ENCODE data around the gene IGSF6. TPM values are rescaled to one million over a fixed set of nuclear protein-coding genes. Genes with fewer than 3 reads are reported as not detected.
"Not testable (repeated sequence)": the region's sequence is repeated elsewhere in the genome, so short reads cannot be mapped to it uniquely, and the experiment has no call there.

IGSF6 gene
- not detected in 2 replicates for total RNA-seq (2014; rRNA removed; shearing (Covaris generic))

- Histone ChIP-seq H3K27ac (no peak within 1 kb of the TSS), H3K9me3 (replicated peaks) (no peaks in the 10 kb centered on the region), H3K36me3 (peaks cover 26% of the 10 kb centered on the region), H3K27me3 (replicated peaks) (no peaks in the 10 kb centered on the region), H3K4me1 (replicated peaks) (no peaks in the 10 kb centered on the region), H3K4me3 (no peak within 1 kb of the TSS)
- no peak for DNase-seq (ENCODE audit: low read depth in 1 of 2, low spot score in 2 of 2)
These were observed at the start of gene IGSF6 for GRCh38 chr16:21652453-21652852. TSS of gene IGSF6 (minus strand) at chr16:21652608. CDS start at chr16:21652598, 10 bp downstream.

- H3K4me3 ChIP-seq, result no peak overlapping the region
- no peaks in the 10 kb centered on the region for H3K36me3 ChIP-seq
- no peaks in the 10 kb centered on the region for H3K4me1 ChIP-seq (replicated peaks)
- no peak for DNase-seq (ENCODE audit: low read depth in 1 of 2, low spot score in 2 of 2)
- H3K27me3 ChIP-seq (replicated peaks), result peaks cover 5% of the 10 kb centered on the region; the same call in 1 of the 2 replicates
- no peaks in the 10 kb centered on the region for H3K9me3 ChIP-seq (replicated peaks)
- H3K27ac ChIP-seq, result no peak overlapping the region
These were observed 48.9 kb upstream of the IGSF6 start for GRCh38 chr16:21701271-21701670.

GRCh38 chr16:21698169-21699032 is 46.0 kb upstream of the IGSF6 start:
- no peak overlapping the region for H3K4me3 ChIP-seq
- DNase-seq (ENCODE audit: low read depth in 1 of 2, low spot score in 2 of 2), result no peak
- H3K36me3 ChIP-seq, result no peaks in the 10 kb centered on the region
- no peaks in the 10 kb centered on the region for H3K9me3 ChIP-seq (replicated peaks)
- H3K4me1 ChIP-seq (replicated peaks), result no peaks in the 10 kb centered on the region
- no peak overlapping the region for H3K27ac ChIP-seq
- peaks cover 5% of the 10 kb centered on the region; the same call in 1 of the 2 replicates for H3K27me3 ChIP-seq (replicated peaks)

GRCh38 chr16:21697032-21697431 is 44.6 kb upstream of the IGSF6 start:
- H3K27ac ChIP-seq, result no peak overlapping the region
- no peak for DNase-seq (ENCODE audit: low read depth in 1 of 2, low spot score in 2 of 2)
- no peaks in the 10 kb centered on the region for H3K36me3 ChIP-seq
- H3K4me1 ChIP-seq (replicated peaks), result no peaks in the 10 kb centered on the region
- no peaks in the 10 kb centered on the region for H3K9me3 ChIP-seq (replicated peaks)
- peaks cover 5% of the 10 kb centered on the region; the same call in 1 of the 2 replicates for H3K27me3 ChIP-seq (replicated peaks)
- no peak overlapping the region for H3K4me3 ChIP-seq

- no peaks in the 10 kb centered on the region for H3K36me3 ChIP-seq
- H3K27me3 ChIP-seq (replicated peaks), result peaks cover 5% of the 10 kb centered on the region; the same call in 1 of the 2 replicates
- H3K4me1 ChIP-seq (replicated peaks), result no peaks in the 10 kb centered on the region
- DNase-seq (ENCODE audit: low read depth in 1 of 2, low spot score in 2 of 2), result no peak
- no peaks in the 10 kb centered on the region for H3K9me3 ChIP-seq (replicated peaks)
- H3K27ac ChIP-seq, result no peak overlapping the region
- no peak overlapping the region for H3K4me3 ChIP-seq
These were observed 42.2 kb upstream of the IGSF6 start for GRCh38 chr16:21694609-21695008.

- H3K27ac ChIP-seq; H3K27me3 ChIP-seq (replicated peaks); H3K36me3 ChIP-seq; H3K4me3 ChIP-seq; DNase-seq (ENCODE audit: low read depth in 1 of 2, low spot score in 2 of 2); H3K4me1 ChIP-seq (replicated peaks); H3K9me3 ChIP-seq (replicated peaks): not testable (repeated sequence)
These were observed 38.6 kb upstream of the IGSF6 start for GRCh38 chr16:21690967-21691366.

- Histone ChIP-seq H3K9me3 (replicated peaks) (no peaks in the 10 kb centered on the region), H3K27ac (no peak overlapping the region), H3K4me1 (replicated peaks) (no peaks in the 10 kb centered on the region), H3K4me3 (no peak overlapping the region), H3K27me3 (replicated peaks) (no peaks in the 10 kb centered on the region; the same call in 1 of the 2 replicates), H3K36me3 (no peaks in the 10 kb centered on the region)
- no peak for DNase-seq (ENCODE audit: low read depth in 1 of 2, low spot score in 2 of 2)
These were observed 36.7 kb upstream of the IGSF6 start for GRCh38 chr16:21689107-21689506.

GRCh38 chr16:21685034-21685455 is 32.6 kb upstream of the IGSF6 start:
- no peak overlapping the region for H3K27ac ChIP-seq
- H3K4me1 ChIP-seq (replicated peaks), result no peaks in the 10 kb centered on the region
- no peaks in the 10 kb centered on the region for H3K9me3 ChIP-seq (replicated peaks)
- H3K4me3 ChIP-seq, result no peak overlapping the region
- DNase-seq (ENCODE audit: low read depth in 1 of 2, low spot score in 2 of 2), result no peak
- H3K36me3 ChIP-seq, result no peaks in the 10 kb centered on the region
- no peaks in the 10 kb centered on the region; the same call in 1 of the 2 replicates for H3K27me3 ChIP-seq (replicated peaks)

- Histone ChIP-seq H3K9me3 (replicated peaks) (no peaks in the 10 kb centered on the region), H3K36me3 (no peaks in the 10 kb centered on the region), H3K27me3 (replicated peaks) (no peaks in the 10 kb centered on the region; the same call in 1 of the 2 replicates), H3K4me1 (replicated peaks) (no peaks in the 10 kb centered on the region), H3K27ac (no peak overlapping the region), H3K4me3 (no peak overlapping the region)
- no peak for DNase-seq (ENCODE audit: low read depth in 1 of 2, low spot score in 2 of 2)
These were observed 31.8 kb upstream of the IGSF6 start for GRCh38 chr16:21684199-21684598.

- Histone ChIP-seq H3K36me3 (no peaks in the 10 kb centered on the region), H3K4me3 (no peak overlapping the region), H3K4me1 (replicated peaks) (no peaks in the 10 kb centered on the region), H3K27ac (no peak overlapping the region), H3K9me3 (replicated peaks) (no peaks in the 10 kb centered on the region), H3K27me3 (replicated peaks) (peaks cover 7% of the 10 kb centered on the region)
- no peak for DNase-seq (ENCODE audit: low read depth in 1 of 2, low spot score in 2 of 2)
These were observed 30.8 kb upstream of the IGSF6 start for GRCh38 chr16:21683184-21683583.

GRCh38 chr16:21680714-21681113 is 28.3 kb upstream of the IGSF6 start:
- H3K4me1 ChIP-seq (replicated peaks); H3K36me3 ChIP-seq; H3K4me3 ChIP-seq: not testable (repeated sequence)

GRCh38 chr16:21674456-21674855 is 22.0 kb upstream of the IGSF6 start:
- H3K27me3 ChIP-seq (replicated peaks), result peaks cover 17% of the 10 kb centered on the region; the same call in 1 of the 2 replicates
- H3K27ac ChIP-seq; H3K9me3 ChIP-seq (replicated peaks); DNase-seq (ENCODE audit: low read depth in 1 of 2, low spot score in 2 of 2); H3K4me3 ChIP-seq; H3K4me1 ChIP-seq (replicated peaks); H3K36me3 ChIP-seq: not testable (repeated sequence)

More at GRCh38 chr16:21680714-21681113, 28.3 kb upstream of the IGSF6 start:
- not testable (repeated sequence) for DNase-seq (ENCODE audit: low read depth in 1 of 2, low spot score in 2 of 2); H3K27ac ChIP-seq; H3K27me3 ChIP-seq (replicated peaks); H3K9me3 ChIP-seq (replicated peaks)

- no peaks in the 10 kb centered on the region for H3K36me3 ChIP-seq
- no peak overlapping the region for H3K4me3 ChIP-seq
- no peaks in the 10 kb centered on the region for H3K4me1 ChIP-seq (replicated peaks)
- peaks cover 12% of the 10 kb centered on the region; the same call in 1 of the 2 replicates for H3K27me3 ChIP-seq (replicated peaks)
- no peak for DNase-seq (ENCODE audit: low read depth in 1 of 2, low spot score in 2 of 2)
- H3K27ac ChIP-seq, result no peak overlapping the region
- no peaks in the 10 kb centered on the region; the same call in 1 of the 2 replicates for H3K9me3 ChIP-seq (replicated peaks)
These were observed 21.1 kb upstream of the IGSF6 start for GRCh38 chr16:21673469-21673868.

GRCh38 chr16:21667575-21667974 is 15.2 kb upstream of the IGSF6 start:
- no peaks in the 10 kb centered on the region for H3K9me3 ChIP-seq (replicated peaks)
- H3K4me1 ChIP-seq (replicated peaks), result no peaks in the 10 kb centered on the region
- no peak overlapping the region for H3K4me3 ChIP-seq
- H3K27ac ChIP-seq, result no peak overlapping the region
- H3K27me3 ChIP-seq (replicated peaks), result peaks cover 28% of the 10 kb centered on the region
- DNase-seq (ENCODE audit: low read depth in 1 of 2, low spot score in 2 of 2), result no peak
- H3K36me3 ChIP-seq, result no peaks in the 10 kb centered on the region

All from SJSA1 (cell line).